ENCODE measurements around the gene ADAMTSL1. TPM values are rescaled to one million over a fixed set of nuclear protein-coding genes. Genes with fewer than 3 reads are reported as not detected.

Gene ADAMTSL1
- total RNA-seq, 1 donor from 2014 or later: 11.5 TPM

GRCh38 chr9:18665947-18666346, 192.0 kb downstream of the ADAMTSL1 start:
- no peak for DNase-seq (ENCODE audit: low spot score)

- DNase-seq (ENCODE audit: low spot score): no peak
Measured at GRCh38 chr9:18666348-18666747, 192.4 kb downstream of the ADAMTSL1 start.

DNA sequence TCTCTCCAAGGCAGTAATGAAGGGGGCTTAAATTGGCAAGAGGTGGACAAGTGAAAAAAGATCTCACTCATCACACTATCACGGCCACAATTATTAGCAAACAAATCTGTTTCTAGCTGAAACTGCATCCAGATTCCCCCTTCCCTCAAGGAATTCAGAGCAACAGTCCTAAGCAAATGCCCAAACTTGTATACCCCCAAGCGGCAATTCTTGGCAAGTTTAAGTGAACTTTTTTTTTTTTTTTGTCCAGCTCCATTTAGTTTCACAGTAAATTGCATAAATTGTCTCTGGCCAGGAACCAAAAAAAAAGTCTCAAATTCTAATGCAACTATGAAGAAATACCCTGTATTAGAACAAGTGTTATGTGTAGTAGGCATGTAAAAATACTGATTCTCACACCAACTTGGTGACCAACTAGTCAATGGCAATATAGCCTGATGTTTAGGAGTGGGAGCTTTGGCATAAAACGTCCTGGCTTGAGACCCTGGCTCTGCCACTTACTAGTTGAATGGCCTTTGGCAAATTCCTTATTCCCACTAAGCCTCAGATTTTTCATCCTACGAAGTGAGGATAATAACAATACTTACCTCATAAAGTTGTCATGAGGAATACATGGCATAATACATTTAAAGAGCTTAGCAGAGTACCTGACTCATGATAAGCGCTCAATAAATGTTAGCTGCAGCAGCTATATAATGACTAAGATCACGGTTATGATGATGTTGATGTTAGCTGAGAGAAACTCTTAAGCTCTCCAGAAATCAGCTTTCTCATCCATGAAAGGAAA, 193.2 kb downstream of the ADAMTSL1 start:
- no peak for DNase-seq (ENCODE audit: low spot score)

GRCh38 chr9:18668944-18669343, 195.0 kb downstream of the ADAMTSL1 start:
- DNase-seq (ENCODE audit: low spot score): no peak

GRCh38 chr9:18672706-18673105, 198.8 kb downstream of the ADAMTSL1 start:
- no peak for DNase-seq (ENCODE audit: low spot score)

GRCh38 chr9:18673179-18673578, 199.2 kb downstream of the ADAMTSL1 start:
- no peak for DNase-seq (ENCODE audit: low spot score)

- no peak for DNase-seq (ENCODE audit: low spot score)
Measured at GRCh38 chr9:18675332-18675731, 201.4 kb downstream of the ADAMTSL1 start.

GRCh38 chr9:18675973-18676372, 202.0 kb downstream of the ADAMTSL1 start:
- no peak for DNase-seq (ENCODE audit: low spot score)

- no peak for DNase-seq (ENCODE audit: low spot score)
Measured at GRCh38 chr9:18676525-18676924, 202.6 kb downstream of the ADAMTSL1 start.

DNA sequence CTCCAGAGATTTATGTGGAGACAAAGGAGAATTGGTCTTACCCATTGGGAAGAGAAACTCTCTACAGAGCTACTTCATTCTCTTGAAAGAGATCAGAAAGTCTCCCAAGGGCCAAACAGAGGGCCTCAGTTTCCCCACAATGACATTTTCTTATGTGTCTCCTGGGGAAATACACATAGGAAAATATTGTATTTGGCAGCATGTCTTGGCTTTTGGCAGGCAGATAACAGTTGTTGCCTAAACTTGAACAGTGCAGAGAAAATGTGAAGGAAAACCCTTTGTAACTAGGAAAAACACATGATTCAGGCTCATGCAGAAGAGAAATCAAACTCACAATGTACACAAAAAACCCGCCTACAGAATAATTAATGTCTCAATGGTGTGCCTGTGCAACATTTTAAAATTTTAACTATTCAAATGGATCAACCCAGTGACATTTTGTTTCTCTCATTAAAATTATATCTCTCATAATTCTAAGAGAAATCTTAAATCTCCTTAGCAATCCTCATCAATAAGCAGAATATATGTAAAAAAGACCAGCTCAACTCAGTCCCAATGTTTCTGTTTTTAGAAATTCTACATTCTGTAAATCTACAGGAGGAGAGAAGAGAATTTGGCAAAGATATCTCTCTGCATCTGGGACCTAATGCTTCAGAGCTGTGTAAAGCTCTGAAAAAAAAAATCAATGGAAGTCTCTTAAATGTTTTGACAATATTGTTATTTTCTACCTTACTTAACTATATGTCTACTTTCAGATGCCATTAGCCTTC, 205.1 kb downstream of the ADAMTSL1 start:
- no peak for DNase-seq (ENCODE audit: low spot score)

GRCh38 chr9:18682907-18683306, 209.0 kb downstream of the ADAMTSL1 start:
- no peak for DNase-seq (ENCODE audit: low spot score)

DNA sequence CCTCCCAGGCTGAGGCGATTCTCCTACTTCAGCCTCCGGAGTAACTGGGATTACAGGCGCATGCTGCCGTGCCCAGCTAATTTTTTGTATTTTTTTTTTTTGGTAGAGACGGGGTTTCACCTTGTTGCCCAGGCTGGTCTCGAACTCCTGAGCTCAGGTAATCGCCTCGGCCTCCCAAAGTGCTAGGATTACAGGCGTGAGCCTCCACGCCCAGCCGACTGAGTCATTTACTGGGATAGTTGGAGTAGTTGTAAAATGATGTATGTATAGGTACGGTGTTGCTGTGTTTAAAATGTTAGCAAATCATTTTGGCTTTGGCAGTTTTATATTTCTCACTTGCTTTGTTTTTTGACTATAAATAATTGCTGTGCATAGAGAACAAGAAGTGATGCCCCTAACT, 209.4 kb downstream of the ADAMTSL1 start:
- no peak for DNase-seq (ENCODE audit: low spot score)

GRCh38 chr9:18683851-18684250, 209.9 kb downstream of the ADAMTSL1 start:
- DNase-seq (ENCODE audit: low spot score): no peak

DNA sequence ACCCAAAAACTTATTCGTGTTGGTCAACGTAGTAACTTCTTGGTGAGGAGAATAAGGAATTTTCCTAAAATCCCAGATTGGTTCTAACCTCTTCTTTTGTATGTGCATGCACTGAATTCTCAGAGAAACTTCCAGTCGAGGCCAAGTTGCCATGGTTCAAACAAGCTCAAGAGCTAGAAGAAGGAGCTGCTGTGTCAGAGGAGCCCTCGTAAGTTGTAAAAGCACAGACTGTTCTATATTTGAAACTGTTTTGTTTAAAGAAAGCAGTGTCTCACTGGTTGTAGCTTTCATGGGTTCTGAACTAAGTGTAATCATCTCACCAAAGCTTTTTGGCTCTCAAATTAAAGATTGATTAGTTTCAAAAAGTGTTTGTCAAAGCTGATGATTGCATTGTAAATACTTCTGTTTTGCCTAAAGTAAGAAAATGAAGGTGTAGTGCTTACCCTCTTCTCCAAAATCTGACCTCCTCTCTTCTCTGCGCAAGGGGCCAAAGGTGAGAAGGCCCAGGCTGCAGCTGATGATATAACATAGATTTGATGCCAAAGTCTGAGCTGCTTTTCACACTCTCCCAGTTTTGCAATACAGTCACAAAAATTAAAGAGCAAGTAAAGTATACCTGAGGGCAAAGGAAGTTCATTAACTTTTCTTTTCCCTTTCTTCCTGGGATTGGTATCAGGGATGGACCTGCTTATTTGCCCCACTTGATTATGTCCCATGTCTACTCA, 210.8 kb downstream of the ADAMTSL1 start:
- DNase-seq (ENCODE audit: low spot score): no peak

GRCh38 chr9:18688581-18689565, 214.9 kb downstream of the ADAMTSL1 start:
- no peak for DNase-seq (ENCODE audit: low spot score)

- no peak for DNase-seq (ENCODE audit: low spot score)
Measured at GRCh38 chr9:18689921-18690320, 216.0 kb downstream of the ADAMTSL1 start.

DNA sequence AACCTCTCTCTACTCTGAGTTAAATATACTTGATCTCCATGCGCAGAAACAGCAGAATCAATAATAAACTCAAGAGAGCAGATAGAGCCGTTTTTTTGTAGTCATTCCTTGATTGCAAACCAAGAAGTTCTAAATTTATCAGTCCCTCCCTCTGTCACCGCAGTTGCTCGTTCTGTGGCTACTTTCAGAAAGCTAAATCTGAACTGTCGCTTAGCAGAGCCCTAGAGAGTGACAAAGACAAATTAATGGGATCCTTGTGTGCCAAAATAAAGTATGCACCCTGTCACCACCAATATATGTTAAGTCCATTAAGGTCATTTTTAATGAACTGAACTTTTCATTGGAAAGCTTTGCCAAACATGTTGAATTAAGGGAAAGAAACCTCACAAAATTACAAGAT, 218.3 kb downstream of the ADAMTSL1 start:
- no peak for DNase-seq (ENCODE audit: low spot score)

DNA sequence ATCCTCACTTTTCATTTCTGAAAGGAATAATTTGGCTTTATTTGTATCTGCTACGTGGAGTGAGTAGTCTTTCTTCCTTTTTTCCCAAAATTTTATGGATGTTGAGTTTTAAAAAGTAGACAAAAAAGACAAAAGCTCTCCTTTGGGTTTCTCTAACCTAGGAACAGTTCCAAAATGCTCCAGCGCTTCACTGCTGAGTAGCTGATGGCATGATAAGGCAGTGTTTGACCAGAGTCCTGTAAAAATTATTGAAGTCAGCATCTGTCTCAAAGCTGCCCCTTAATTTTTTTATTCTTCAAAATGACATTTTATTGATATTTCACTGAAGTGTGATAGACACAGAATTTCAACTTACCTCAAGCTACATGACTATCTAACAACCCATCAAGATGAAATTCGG, 219.0 kb downstream of the ADAMTSL1 start:
- DNase-seq (ENCODE audit: low spot score): no peak

- no peak for DNase-seq (ENCODE audit: low spot score)
Measured at GRCh38 chr9:18694959-18695668, 221.2 kb downstream of the ADAMTSL1 start.

GRCh38 chr9:18698992-18699391, 225.0 kb downstream of the ADAMTSL1 start:
- no peak for DNase-seq (ENCODE audit: low spot score)

GRCh38 chr9:18699764-18700163, 225.8 kb downstream of the ADAMTSL1 start:
- no peak for DNase-seq (ENCODE audit: low spot score)
